ENCODE results near the gene CRYAB.

Gene CRYAB

GRCh38 chr11:111917312-111917711 lies 5.7 kb upstream of the CRYAB start:
- H3K9me3 ChIP-seq (ENCODE audit: insufficient read depth, low read depth, low read length) = no peaks in the 10 kb centered on the region
- peaks cover 4% of the 10 kb centered on the region for H3K4me1 ChIP-seq (ENCODE audit: insufficient read depth, low read length)
- no peak overlapping the region for H3K4me3 ChIP-seq (ENCODE audit: low read length)
- no peaks in the 10 kb centered on the region for H3K36me3 ChIP-seq (ENCODE audit: insufficient read depth, low read depth, low read length)
- no peaks in the 10 kb centered on the region for H3K27me3 ChIP-seq (ENCODE audit: insufficient read depth, low read length)
- H3K9ac ChIP-seq (ENCODE audit: low read depth, low read length) = no peak overlapping the region
- no peak overlapping the region for H3K27ac ChIP-seq (ENCODE audit: low read length)

DNA sequence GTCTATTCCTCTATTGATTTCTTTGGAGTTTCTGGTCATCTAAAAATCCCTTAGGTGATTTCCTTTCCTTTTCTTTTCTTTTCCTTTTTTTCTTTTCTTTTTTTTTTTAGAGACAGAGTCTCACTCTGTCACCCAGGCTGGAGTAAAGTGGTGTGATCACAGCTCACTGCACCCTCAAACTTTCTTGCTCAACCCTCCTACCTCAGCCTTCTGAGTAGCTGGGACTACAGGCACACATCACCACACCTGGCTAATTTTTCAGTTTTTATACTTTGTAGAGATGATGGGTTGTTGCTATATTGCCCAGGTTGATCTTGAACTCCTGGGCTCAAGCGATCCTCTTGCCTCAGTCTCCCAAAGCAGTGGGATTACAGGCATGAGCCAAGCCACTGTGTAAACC lies 5.2 kb upstream of the CRYAB start:
- no peak overlapping the region for H3K27ac ChIP-seq (ENCODE audit: low read length)

GRCh38 chr11:111913997-111914396 lies 2.4 kb upstream of the CRYAB start:
- H3K27me3 ChIP-seq (ENCODE audit: insufficient read depth, low read length) = no peaks in the 10 kb centered on the region
- no peak overlapping the region for H3K4me3 ChIP-seq (ENCODE audit: low read length)
- H3K4me1 ChIP-seq (ENCODE audit: insufficient read depth, low read length) = peaks cover 9% of the 10 kb centered on the region
- H3K27ac ChIP-seq (ENCODE audit: low read length) = no peak overlapping the region
- no peaks in the 10 kb centered on the region for H3K36me3 ChIP-seq (ENCODE audit: insufficient read depth, low read depth, low read length)
- no peak overlapping the region for H3K9ac ChIP-seq (ENCODE audit: low read depth, low read length)
- no peaks in the 10 kb centered on the region for H3K9me3 ChIP-seq (ENCODE audit: insufficient read depth, low read depth, low read length)

More for the DNA sequence above, 5.2 kb upstream of the CRYAB start:
- H3K36me3 ChIP-seq (ENCODE audit: insufficient read depth, low read depth, low read length) = no peaks in the 10 kb centered on the region
- no peak overlapping the region for H3K9ac ChIP-seq (ENCODE audit: low read depth, low read length)
- H3K4me1 ChIP-seq (ENCODE audit: insufficient read depth, low read length) = peaks cover 9% of the 10 kb centered on the region
- H3K27me3 ChIP-seq (ENCODE audit: insufficient read depth, low read length) = no peaks in the 10 kb centered on the region
- no peak overlapping the region for H3K4me3 ChIP-seq (ENCODE audit: low read length)
- no peaks in the 10 kb centered on the region for H3K9me3 ChIP-seq (ENCODE audit: insufficient read depth, low read depth, low read length)

GRCh38 chr11:111913031-111913861 lies 1.7 kb upstream of the CRYAB start:
- no peaks in the 10 kb centered on the region for H3K27me3 ChIP-seq (ENCODE audit: insufficient read depth, low read length)
- H3K9ac ChIP-seq (ENCODE audit: low read depth, low read length) = no peak overlapping the region
- no peaks in the 10 kb centered on the region for H3K36me3 ChIP-seq (ENCODE audit: insufficient read depth, low read depth, low read length)
- no peaks in the 10 kb centered on the region for H3K9me3 ChIP-seq (ENCODE audit: insufficient read depth, low read depth, low read length)
- H3K27ac ChIP-seq (ENCODE audit: low read length) = no peak overlapping the region
- H3K4me3 ChIP-seq (ENCODE audit: low read length) = no peak overlapping the region
- peaks cover 7% of the 10 kb centered on the region for H3K4me1 ChIP-seq (ENCODE audit: insufficient read depth, low read length)

DNA sequence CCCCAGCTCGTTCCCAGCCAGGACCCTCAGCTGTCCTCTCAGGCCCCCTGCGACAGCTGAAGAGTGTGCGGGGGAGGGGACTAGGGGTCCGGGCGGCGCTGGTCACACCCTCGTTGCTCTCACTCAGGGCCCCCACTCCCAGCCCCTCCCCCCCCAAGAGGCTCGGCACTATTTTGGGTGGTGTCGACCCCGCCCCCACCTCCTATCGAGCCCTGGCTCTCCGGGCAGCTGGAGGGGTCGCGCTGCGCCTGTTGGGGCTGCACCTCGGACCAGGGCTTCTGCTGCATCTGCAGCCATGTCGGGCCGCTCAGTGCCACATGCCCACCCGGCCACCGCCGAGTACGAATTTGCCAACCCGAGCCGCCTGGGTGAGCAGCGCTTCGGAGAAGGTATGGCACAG lies 965 bp upstream of the CRYAB start, which contains the start of gene HSPB2:
Gene HSPB2, plus strand, starts transcription at position 200 of the 400 bp plus-strand sequence. Its CDS starts 96 bp downstream, at position 296.
- H3K27me3 ChIP-seq (ENCODE audit: insufficient read depth, low read length) = no peaks in the 10 kb centered on the region
- peaks cover 6% of the 10 kb centered on the region for H3K4me1 ChIP-seq (ENCODE audit: insufficient read depth, low read length)
- H3K4me3 ChIP-seq (ENCODE audit: low read length) = no peak within 1 kb of the TSS
- H3K36me3 ChIP-seq (ENCODE audit: insufficient read depth, low read depth, low read length) = no peaks in the 10 kb centered on the region
- no peak within 1 kb of the TSS for H3K27ac ChIP-seq (ENCODE audit: low read length)
- no peaks in the 10 kb centered on the region for H3K9me3 ChIP-seq (ENCODE audit: insufficient read depth, low read depth, low read length)
- H3K9ac ChIP-seq (ENCODE audit: low read depth, low read length) = peak within 1 kb of the TSS; percentile 36; the same call in 1 of the 2 replicates

DNA sequence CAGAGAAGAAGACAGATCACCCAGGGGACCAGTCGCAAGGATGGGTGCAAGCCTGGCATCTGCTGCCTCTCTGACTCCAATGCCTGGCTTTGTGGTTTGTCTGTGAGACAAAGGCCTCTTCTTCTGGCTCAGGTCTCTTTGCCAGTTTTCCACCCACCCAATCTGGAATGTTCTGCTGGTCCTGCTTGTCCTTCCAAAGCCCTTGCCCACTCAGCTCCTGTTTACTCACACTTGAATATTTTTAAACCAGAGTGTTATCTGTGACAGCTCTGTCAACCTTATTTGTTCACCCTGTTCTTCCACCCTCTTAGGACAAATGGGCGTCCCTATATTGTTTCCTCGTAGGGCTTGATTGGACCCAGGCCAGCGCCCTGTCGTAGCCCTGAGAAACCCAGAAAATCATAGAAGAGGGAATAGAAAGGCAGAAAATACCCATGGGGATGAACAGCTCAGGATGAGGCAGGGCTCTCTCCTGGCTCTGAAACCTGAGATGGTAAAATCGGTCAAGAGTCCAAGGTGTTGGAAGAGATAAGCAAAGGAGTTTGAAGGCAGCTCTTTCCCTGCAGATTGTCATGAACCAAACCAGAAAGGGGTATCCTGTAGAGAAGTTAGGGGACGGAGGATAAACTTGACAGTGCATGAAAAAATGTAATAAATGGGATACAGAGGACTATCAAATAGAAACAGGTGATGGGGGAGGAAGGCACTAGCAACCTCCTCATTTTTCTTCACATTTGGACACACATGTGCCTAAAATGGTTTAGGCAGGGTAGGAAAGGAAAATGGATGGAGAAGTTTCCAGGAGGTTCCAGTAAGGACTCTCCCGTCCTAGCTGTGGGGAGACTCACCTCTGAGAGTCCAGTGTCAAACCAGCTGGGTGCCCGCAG lies 651 bp downstream of the CRYAB start:
- no peaks in the 10 kb centered on the region for H3K27me3 ChIP-seq (ENCODE audit: insufficient read depth, low read length)
- H3K27ac ChIP-seq (ENCODE audit: low read length) = no peak overlapping the region
- H3K36me3 ChIP-seq (ENCODE audit: insufficient read depth, low read depth, low read length) = no peaks in the 10 kb centered on the region
- peaks cover 6% of the 10 kb centered on the region for H3K4me1 ChIP-seq (ENCODE audit: insufficient read depth, low read length)
- H3K4me3 ChIP-seq (ENCODE audit: low read length) = no peak overlapping the region
- H3K9me3 ChIP-seq (ENCODE audit: insufficient read depth, low read depth, low read length) = no peaks in the 10 kb centered on the region
- H3K9ac ChIP-seq (ENCODE audit: low read depth, low read length) = no peak overlapping the region

GRCh38 chr11:111909378-111909777 lies 2.2 kb downstream of the CRYAB start:
- H3K36me3 ChIP-seq (ENCODE audit: insufficient read depth, low read depth, low read length) = no peaks in the 10 kb centered on the region
- H3K4me3 ChIP-seq (ENCODE audit: low read length) = no peak overlapping the region
- no peak overlapping the region for H3K27ac ChIP-seq (ENCODE audit: low read length)
- peaks cover 6% of the 10 kb centered on the region for H3K4me1 ChIP-seq (ENCODE audit: insufficient read depth, low read length)
- H3K9me3 ChIP-seq (ENCODE audit: insufficient read depth, low read depth, low read length) = no peaks in the 10 kb centered on the region
- no peaks in the 10 kb centered on the region for H3K27me3 ChIP-seq (ENCODE audit: insufficient read depth, low read length)
- H3K9ac ChIP-seq (ENCODE audit: low read depth, low read length) = no peak overlapping the region

DNA sequence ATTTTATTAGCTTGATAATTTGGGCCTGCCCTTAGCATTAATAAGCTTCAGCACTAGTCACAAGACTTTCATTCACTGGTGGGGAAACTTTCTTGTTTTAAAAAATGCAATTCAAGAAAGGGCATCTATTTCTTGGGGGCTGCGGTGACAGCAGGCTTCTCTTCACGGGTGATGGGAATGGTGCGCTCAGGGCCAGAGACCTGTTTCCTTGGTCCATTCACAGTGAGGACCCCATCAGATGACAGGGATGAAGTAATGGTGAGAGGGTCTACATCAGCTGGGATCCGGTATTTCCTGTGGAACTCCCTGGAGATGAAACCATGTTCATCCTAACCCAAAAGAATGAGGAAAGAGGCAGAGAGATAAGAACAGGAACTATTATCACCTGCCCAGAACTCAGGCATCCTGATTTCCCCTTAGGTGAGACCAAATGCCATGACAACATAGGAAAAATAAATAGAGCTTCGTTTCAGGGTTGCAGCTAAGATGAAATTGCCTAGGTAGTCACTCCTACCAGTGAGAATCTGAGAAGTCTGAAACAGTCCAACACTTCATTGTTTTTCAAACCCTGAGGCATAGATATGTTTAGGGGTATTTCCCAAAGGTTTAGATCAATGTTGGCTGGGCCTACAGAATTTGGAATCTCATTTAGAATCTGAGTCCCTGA lies 2.8 kb downstream of the CRYAB start:
- no peak overlapping the region for H3K9ac ChIP-seq (ENCODE audit: low read depth, low read length)
- no peaks in the 10 kb centered on the region for H3K9me3 ChIP-seq (ENCODE audit: insufficient read depth, low read depth, low read length)
- peaks cover 6% of the 10 kb centered on the region for H3K4me1 ChIP-seq (ENCODE audit: insufficient read depth, low read length)
- no peak overlapping the region for H3K4me3 ChIP-seq (ENCODE audit: low read length)
- no peaks in the 10 kb centered on the region for H3K27me3 ChIP-seq (ENCODE audit: insufficient read depth, low read length)
- H3K27ac ChIP-seq (ENCODE audit: low read length) = no peak overlapping the region
- no peaks in the 10 kb centered on the region for H3K36me3 ChIP-seq (ENCODE audit: insufficient read depth, low read depth, low read length)

GRCh38 chr11:111906680-111907079 lies 4.9 kb downstream of the CRYAB start:
- Histone ChIP-seq H3K36me3 (ENCODE audit: insufficient read depth, low read depth, low read length) (no peaks in the 10 kb centered on the region), H3K9ac (ENCODE audit: low read depth, low read length) (no peak overlapping the region), H3K4me3 (ENCODE audit: low read length) (no peak overlapping the region), H3K27me3 (ENCODE audit: insufficient read depth, low read length) (no peaks in the 10 kb centered on the region), H3K27ac (ENCODE audit: low read length) (no peak overlapping the region), H3K9me3 (ENCODE audit: insufficient read depth, low read depth, low read length) (no peaks in the 10 kb centered on the region), H3K4me1 (ENCODE audit: insufficient read depth, low read length) (no peaks in the 10 kb centered on the region; the same call in 1 of the 2 replicates)

DNA sequence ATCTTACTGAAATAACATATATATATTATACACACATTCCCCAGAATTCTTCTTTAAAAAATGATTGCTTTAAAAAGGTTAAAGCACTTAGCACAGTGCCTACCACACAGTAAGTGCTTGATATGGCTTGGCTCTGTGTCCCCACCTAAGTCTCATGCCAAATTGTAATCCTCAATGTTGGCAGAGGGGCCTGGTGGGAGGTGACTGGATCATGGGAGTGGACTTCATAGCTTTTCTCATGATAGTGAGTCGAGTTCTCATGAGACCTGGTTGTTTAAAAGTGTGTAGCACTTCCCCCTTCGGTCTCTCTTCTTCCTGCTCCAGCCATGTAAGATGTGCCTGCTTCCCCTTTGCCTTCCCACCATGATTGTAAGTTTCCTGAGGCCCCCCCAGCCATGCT lies 6.2 kb downstream of the CRYAB start:
- no peaks in the 10 kb centered on the region for H3K4me1 ChIP-seq (ENCODE audit: insufficient read depth, low read length)
- no peaks in the 10 kb centered on the region for H3K36me3 ChIP-seq (ENCODE audit: insufficient read depth, low read depth, low read length)
- no peak overlapping the region for H3K4me3 ChIP-seq (ENCODE audit: low read length)
- H3K9me3 ChIP-seq (ENCODE audit: insufficient read depth, low read depth, low read length) = no peaks in the 10 kb centered on the region
- H3K9ac ChIP-seq (ENCODE audit: low read depth, low read length) = no peak overlapping the region
- H3K27ac ChIP-seq (ENCODE audit: low read length) = no peak overlapping the region
- H3K27me3 ChIP-seq (ENCODE audit: insufficient read depth, low read length) = no peaks in the 10 kb centered on the region

DNA sequence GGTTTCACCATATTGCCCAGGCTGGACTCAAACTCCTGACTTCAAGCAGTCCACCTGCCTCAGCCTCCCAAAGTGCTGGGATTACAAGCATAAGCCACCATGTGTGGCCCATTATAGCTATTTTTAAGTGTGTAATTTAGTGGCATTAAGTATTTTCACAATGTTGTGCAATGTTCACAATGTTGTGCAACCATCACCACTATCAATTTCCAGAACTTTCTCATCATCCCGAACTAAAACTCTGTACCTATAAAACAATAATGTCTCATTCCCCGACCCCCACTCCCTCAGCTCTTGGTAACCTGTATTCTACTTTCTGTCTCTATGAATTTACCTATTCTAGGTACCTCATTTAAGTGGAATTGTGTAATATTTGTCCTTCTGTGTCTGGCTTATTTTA lies 24.7 kb downstream of the CRYAB start:
- H3K4me3 ChIP-seq (ENCODE audit: low read length) = no peak overlapping the region
- no peak overlapping the region for H3K9ac ChIP-seq (ENCODE audit: low read depth, low read length)
- no peaks in the 10 kb centered on the region for H3K9me3 ChIP-seq (ENCODE audit: insufficient read depth, low read depth, low read length)
- no peak overlapping the region for H3K27ac ChIP-seq (ENCODE audit: low read length)
- no peaks in the 10 kb centered on the region for H3K27me3 ChIP-seq (ENCODE audit: insufficient read depth, low read length)
- no peaks in the 10 kb centered on the region for H3K36me3 ChIP-seq (ENCODE audit: insufficient read depth, low read depth, low read length)
- no peaks in the 10 kb centered on the region for H3K4me1 ChIP-seq (ENCODE audit: insufficient read depth, low read length)

All from iPS-20b (cell line).